ENCODE measurements around the gene LARP6.

Gene LARP6

DNA sequence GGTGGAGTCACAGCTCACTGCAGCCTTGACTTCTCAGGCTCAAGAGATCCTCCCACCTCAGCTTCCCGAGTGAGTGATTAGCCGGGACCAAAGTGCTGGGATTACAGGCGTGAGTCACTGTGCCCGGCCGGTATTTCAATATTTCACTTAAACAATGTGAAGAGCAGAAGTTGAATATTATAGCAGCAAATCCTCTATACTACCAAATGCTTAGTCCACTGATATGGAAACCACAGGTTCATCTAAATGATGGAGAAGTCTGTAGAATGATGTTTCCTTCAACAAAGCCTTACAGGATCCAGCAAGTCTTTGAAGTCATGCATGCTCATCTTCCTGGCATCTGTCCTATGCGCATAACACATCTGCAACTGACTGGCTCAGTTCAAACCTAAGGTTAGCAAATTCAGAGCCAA is 70.3 kb downstream of the LARP6 start:
- ATAC-seq (ENCODE audit: low read depth) = no peak
- no peak overlapping the region for H3K4me3 Mint-ChIP-seq
- no peaks in the 10 kb centered on the region for H3K4me1 Mint-ChIP-seq
- no peak overlapping the region for H3K27ac Mint-ChIP-seq
- H3K9me3 Mint-ChIP-seq = no peaks in the 10 kb centered on the region
- H3K36me3 Mint-ChIP-seq = no peaks in the 10 kb centered on the region
- peaks cover 14% of the 10 kb centered on the region for H3K27me3 Mint-ChIP-seq
- DNase-seq (ENCODE audit: low spot score in 2 of 2) = no peak

DNA sequence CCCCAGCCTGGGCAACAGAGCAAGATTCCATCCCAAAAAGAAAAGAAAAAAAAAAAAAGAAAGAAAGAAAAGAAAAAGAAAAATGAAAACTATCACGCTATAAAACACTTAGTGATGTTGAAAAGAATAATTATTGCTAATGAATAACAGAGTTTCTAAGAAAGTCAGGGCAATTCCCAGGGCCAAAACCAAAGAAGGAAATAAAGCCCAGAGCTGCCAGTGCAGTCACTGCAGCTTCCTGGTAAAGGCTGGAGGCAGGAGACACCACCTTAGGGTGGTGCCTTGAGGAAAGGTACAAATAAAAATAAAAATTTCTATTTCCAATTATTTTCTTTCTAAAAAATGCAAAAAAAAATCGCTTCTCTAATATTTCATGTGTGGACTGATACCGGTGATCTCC is 70.9 kb downstream of the LARP6 start:
- Mint-ChIP-seq H3K27ac (no peak overlapping the region), H3K9me3 (no peaks in the 10 kb centered on the region), H3K36me3 (no peaks in the 10 kb centered on the region), H3K4me3 (no peak overlapping the region), H3K27me3 (peaks cover 14% of the 10 kb centered on the region), H3K4me1 (no peaks in the 10 kb centered on the region)
- ATAC-seq (ENCODE audit: low read depth) (no peak), DNase-seq (ENCODE audit: low spot score in 2 of 2) (no peak)

DNA sequence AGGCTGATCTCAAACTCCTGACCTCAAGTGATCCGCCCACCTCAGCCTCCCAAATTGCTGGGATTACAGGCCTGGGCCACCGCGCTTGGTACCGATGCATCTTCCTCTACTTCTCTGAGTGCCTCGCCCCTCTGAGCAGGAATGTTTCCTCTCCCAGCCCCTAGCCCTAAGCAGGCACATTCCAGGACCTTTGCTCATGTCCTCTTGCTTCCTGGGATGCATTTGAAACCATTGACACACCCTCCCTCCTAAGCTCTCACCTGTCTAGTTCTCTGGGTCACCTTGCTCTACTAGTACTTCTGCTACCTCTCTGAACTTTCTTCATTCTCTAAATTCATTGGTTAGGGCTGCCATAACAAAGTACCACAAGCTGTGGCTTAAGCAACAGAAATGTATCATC is 72.7 kb downstream of the LARP6 start:
- ATAC-seq (ENCODE audit: low read depth) (no peak), DNase-seq (ENCODE audit: low spot score in 2 of 2) (no peak)
- H3K4me3 Mint-ChIP-seq = no peak overlapping the region
- H3K27ac Mint-ChIP-seq = no peak overlapping the region
- peaks cover 25% of the 10 kb centered on the region for H3K27me3 Mint-ChIP-seq
- no peaks in the 10 kb centered on the region for H3K36me3 Mint-ChIP-seq
- peaks cover 5% of the 10 kb centered on the region for H3K4me1 Mint-ChIP-seq
- no peaks in the 10 kb centered on the region for H3K9me3 Mint-ChIP-seq
